Measurements from ENCODE around the gene KCNT2. TPM values are rescaled to one million over a fixed set of nuclear protein-coding genes. Genes with fewer than 3 reads are reported as not detected.

The KCNT2 gene
- total RNA-seq, 1 donor from 2014 or later = 5.9 TPM

GRCh38 chr1:196377811-196378210 is 230.4 kb downstream of the KCNT2 start:
- H3K27ac ChIP-seq (ENCODE audit: low read depth, low read length) = no peak overlapping the region
- no peak for TF ChIP-seq EZH2 (IDR thresholded peaks at IDR 0.05; ENCODE audit: insufficient read depth, low read length)
- TF ChIP-seq, protein P1, sequence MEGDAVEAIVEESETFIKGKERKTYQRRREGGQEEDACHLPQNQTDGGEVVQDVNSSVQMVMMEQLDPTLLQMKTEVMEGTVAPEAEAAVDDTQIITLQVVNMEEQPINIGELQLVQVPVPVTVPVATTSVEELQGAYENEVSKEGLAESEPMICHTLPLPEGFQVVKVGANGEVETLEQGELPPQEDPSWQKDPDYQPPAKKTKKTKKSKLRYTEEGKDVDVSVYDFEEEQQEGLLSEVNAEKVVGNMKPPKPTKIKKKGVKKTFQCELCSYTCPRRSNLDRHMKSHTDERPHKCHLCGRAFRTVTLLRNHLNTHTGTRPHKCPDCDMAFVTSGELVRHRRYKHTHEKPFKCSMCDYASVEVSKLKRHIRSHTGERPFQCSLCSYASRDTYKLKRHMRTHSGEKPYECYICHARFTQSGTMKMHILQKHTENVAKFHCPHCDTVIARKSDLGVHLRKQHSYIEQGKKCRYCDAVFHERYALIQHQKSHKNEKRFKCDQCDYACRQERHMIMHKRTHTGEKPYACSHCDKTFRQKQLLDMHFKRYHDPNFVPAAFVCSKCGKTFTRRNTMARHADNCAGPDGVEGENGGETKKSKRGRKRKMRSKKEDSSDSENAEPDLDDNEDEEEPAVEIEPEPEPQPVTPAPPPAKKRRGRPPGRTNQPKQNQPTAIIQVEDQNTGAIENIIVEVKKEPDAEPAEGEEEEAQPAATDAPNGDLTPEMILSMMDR (IDR thresholded peaks at IDR 0.05; ENCODE audit: insufficient read depth, low read depth, low read length) = no peak
- Mint-ChIP-seq H3K27ac (ENCODE audit: unreplicated experiment) (no peak overlapping the region), H3K36me3 (ENCODE audit: low read depth, unreplicated experiment) (no peaks in the 10 kb centered on the region), H3K27me3 (ENCODE audit: low read depth, unreplicated experiment) (no peaks in the 10 kb centered on the region), H3K4me1 (ENCODE audit: low read depth, unreplicated experiment) (no peaks in the 10 kb centered on the region), H3K9me3 (ENCODE audit: unreplicated experiment) (no peaks in the 10 kb centered on the region), H3K4me3 (ENCODE audit: unreplicated experiment) (no peak overlapping the region)
- H3K4me3 ChIP-seq (ENCODE audit: insufficient read depth, low read depth, low read length) = no peak overlapping the region
- H3K79me2 ChIP-seq (ENCODE audit: insufficient read depth, low read length) = no peaks in the 10 kb centered on the region
- FAIRE-seq (no peak), DNase-seq (ENCODE audit: low read depth) (no peak)
- no peak overlapping the region for H3K9ac ChIP-seq (ENCODE audit: low read length)
- H3K36me3 ChIP-seq (ENCODE audit: insufficient read depth, low read length) = no peaks in the 10 kb centered on the region
- H3K4me2 ChIP-seq (ENCODE audit: low read length) = no peak overlapping the region
- H2AFZ ChIP-seq (ENCODE audit: low read depth, low read length) = no peak overlapping the region
- H3K27me3 ChIP-seq (ENCODE audit: insufficient read depth, low read length) = no peaks in the 10 kb centered on the region
- no peaks in the 10 kb centered on the region for H3K4me1 ChIP-seq (ENCODE audit: insufficient read depth, low read length)
- H4K20me1 ChIP-seq (ENCODE audit: insufficient read depth, low read length) = no peaks in the 10 kb centered on the region
- H3K9me3 ChIP-seq (ENCODE audit: insufficient read depth, low read depth, low read length) = no peaks in the 10 kb centered on the region

GRCh38 chr1:196376630-196377328 is 231.5 kb downstream of the KCNT2 start:
- H3K27me3 Mint-ChIP-seq (ENCODE audit: low read depth, unreplicated experiment) = no peaks in the 10 kb centered on the region
- FAIRE-seq (no peak), DNase-seq (ENCODE audit: low read depth) (no peak)
- H3K27ac Mint-ChIP-seq (ENCODE audit: unreplicated experiment) = no peak overlapping the region
- no peak overlapping the region for H3K4me3 ChIP-seq (ENCODE audit: insufficient read depth, low read depth, low read length)
- H3K36me3 Mint-ChIP-seq (ENCODE audit: low read depth, unreplicated experiment) = no peaks in the 10 kb centered on the region
- no peak overlapping the region for H3K27ac ChIP-seq (ENCODE audit: low read depth, low read length)
- H3K9me3 Mint-ChIP-seq (ENCODE audit: unreplicated experiment) = no peaks in the 10 kb centered on the region
- no peak for TF ChIP-seq EZH2 (IDR thresholded peaks at IDR 0.05; ENCODE audit: insufficient read depth, low read length)
- no peak overlapping the region for H2AFZ ChIP-seq (ENCODE audit: low read depth, low read length)
- H3K4me1 ChIP-seq (ENCODE audit: insufficient read depth, low read length) = no peaks in the 10 kb centered on the region
- H4K20me1 ChIP-seq (ENCODE audit: insufficient read depth, low read length) = no peaks in the 10 kb centered on the region
- H3K9me3 ChIP-seq (ENCODE audit: insufficient read depth, low read depth, low read length) = no peaks in the 10 kb centered on the region
- H3K4me1 Mint-ChIP-seq (ENCODE audit: low read depth, unreplicated experiment) = no peaks in the 10 kb centered on the region
- H3K4me2 ChIP-seq (ENCODE audit: low read length) = no peak overlapping the region
- no peak overlapping the region for H3K9ac ChIP-seq (ENCODE audit: low read length)
- H3K79me2 ChIP-seq (ENCODE audit: insufficient read depth, low read length) = no peaks in the 10 kb centered on the region
- H3K36me3 ChIP-seq (ENCODE audit: insufficient read depth, low read length) = no peaks in the 10 kb centered on the region
- no peak overlapping the region for H3K4me3 Mint-ChIP-seq (ENCODE audit: unreplicated experiment)
- no peaks in the 10 kb centered on the region for H3K27me3 ChIP-seq (ENCODE audit: insufficient read depth, low read length)

GRCh38 chr1:196373798-196374197 is 234.4 kb downstream of the KCNT2 start:
- Histone ChIP-seq H3K4me3 (ENCODE audit: insufficient read depth, low read depth, low read length) (no peak overlapping the region), H3K9ac (ENCODE audit: low read length) (no peak overlapping the region), H3K27ac (ENCODE audit: low read depth, low read length) (no peak overlapping the region), H4K20me1 (ENCODE audit: insufficient read depth, low read length) (no peaks in the 10 kb centered on the region), H2AFZ (ENCODE audit: low read depth, low read length) (no peak overlapping the region), H3K36me3 (ENCODE audit: insufficient read depth, low read length) (no peaks in the 10 kb centered on the region), H3K4me2 (ENCODE audit: low read length) (no peak overlapping the region), H3K79me2 (ENCODE audit: insufficient read depth, low read length) (no peaks in the 10 kb centered on the region), H3K27me3 (ENCODE audit: insufficient read depth, low read length) (no peaks in the 10 kb centered on the region), H3K9me3 (ENCODE audit: insufficient read depth, low read depth, low read length) (no peaks in the 10 kb centered on the region), H3K4me1 (ENCODE audit: insufficient read depth, low read length) (no peaks in the 10 kb centered on the region)
- Mint-ChIP-seq H3K36me3 (ENCODE audit: low read depth, unreplicated experiment) (no peaks in the 10 kb centered on the region), H3K27ac (ENCODE audit: unreplicated experiment) (no peak overlapping the region), H3K9me3 (ENCODE audit: unreplicated experiment) (no peaks in the 10 kb centered on the region), H3K27me3 (ENCODE audit: low read depth, unreplicated experiment) (no peaks in the 10 kb centered on the region), H3K4me1 (ENCODE audit: low read depth, unreplicated experiment) (no peaks in the 10 kb centered on the region), H3K4me3 (ENCODE audit: unreplicated experiment) (no peak overlapping the region)
- FAIRE-seq (no peak), DNase-seq (ENCODE audit: low read depth) (no peak)
- TF ChIP-seq, protein P1 (IDR thresholded peaks at IDR 0.05; ENCODE audit: insufficient read depth, low read depth, low read length) = no peak
- no peak for TF ChIP-seq EZH2 (IDR thresholded peaks at IDR 0.05; ENCODE audit: insufficient read depth, low read length)
